SK-N-SH (cell line): ENCODE results near the gene CPEB1. TPM values are rescaled to one million over a fixed set of nuclear protein-coding genes. Genes with fewer than 3 reads are reported as not detected.

Experiments
- CTCF ChIA-PET: fragments of 300-600, 350-600 bp; formaldehyde crosslinking; extraction: SDS; loops from one replicate; lab custom pipeline; 2021; lab: Yijun Ruan, JAX
- POLR2A ChIA-PET: fragments of 350-600 bp; sonication (Branson Sonifier 250); formaldehyde crosslinking; extraction: SDS; loops from one replicate; lab custom pipeline; 2020; ENCODE audit warnings: antibody characterized with exemption, inconsistent platforms; lab: Yijun Ruan, JAX
- DNase-seq: peaks from one replicate; pipeline ENCODE4 v3.0.0; 2012
- H2AFZ ChIP-seq: fragments of 200-600 bp; sonication (generic); 2 replicates; pipeline ENCODE4 v1.8.1; 2016; ENCODE audit warnings: antibody characterized with exemption, mild to moderate bottlenecking, low read depth
- H3F3A ChIP-seq: fragments of 200-600 bp; sonication (generic); replicated peaks from 2 replicates; pipeline ENCODE3; 2016; ENCODE audit warnings: antibody characterized with exemption, mild to moderate bottlenecking; ENCODE audit not compliant: insufficient read depth
- H3K27ac ChIP-seq, 2 experiments: fragments of 200-500 bp in 1 of 2; fragments of 200-600 bp in 1 of 2; sonication (Bioruptor generic) in 1 of 2; sonication (generic), shearing (Covaris generic) in 1 of 2; 2 replicates each; pipeline versions ENCODE4 v1.5.1 to v1.6.1; 2014 to 2016; ENCODE audit warnings: low read depth in 2 of 2, inconsistent platforms in 1 of 2, low read length in 1 of 2, mild to moderate bottlenecking in 1 of 2, mixed read lengths in 1 of 2
- H3K27me3 ChIP-seq: fragments of 200-600 bp; sonication (generic), shearing (Covaris generic); 2 replicates; pipeline ENCODE4 v1.6.1; 2016; ENCODE audit warnings: mixed run types; ENCODE audit not compliant: insufficient read depth
- H3K36me3 ChIP-seq, 2 experiments: fragments of 200-500 bp in 1 of 2; fragments of 200-600 bp in 1 of 2; sonication (Bioruptor generic) in 1 of 2; sonication (generic) in 1 of 2; replicated peaks in 1 of 2; 2 replicates each; pipeline versions ENCODE3 to v1.5.1; 2014 to 2016; ENCODE audit warnings: low read length in 1 of 2, mild to moderate bottlenecking in 1 of 2; ENCODE audit not compliant: insufficient read depth in 2 of 2, control insufficient read depth in 1 of 2
- H3K4me1 ChIP-seq, 2 experiments: fragments of 200-500 bp in 1 of 2; fragments of 200-600 bp in 1 of 2; sonication (Bioruptor generic) in 1 of 2; sonication (generic), shearing (Covaris generic) in 1 of 2; 2 replicates each; pipeline versions ENCODE4 v1.5.1 to v1.6.1; 2014 to 2016; ENCODE audit warnings: low read depth in 1 of 2, low read length in 1 of 2, mixed run types in 1 of 2; ENCODE audit not compliant: insufficient read depth in 2 of 2, control insufficient read depth in 1 of 2
- H3K4me2 ChIP-seq: fragments of 200-600 bp; sonication (generic), shearing (Covaris generic); 2 replicates; pipeline ENCODE4 v1.6.1; 2017; ENCODE audit warnings: mixed run types
- H3K4me3 ChIP-seq, 2 experiments: fragments of 200-500 bp in 1 of 2; fragments of 200-600 bp in 1 of 2; sonication (Bioruptor generic) in 1 of 2; sonication (generic), shearing (Covaris generic) in 1 of 2; 2 replicates each; pipeline versions ENCODE4 v1.5.1 to v1.8.1; 2014 to 2016; ENCODE audit warnings: low read depth in 2 of 2, inconsistent platforms in 1 of 2, low read length in 1 of 2, mild to moderate bottlenecking in 1 of 2, mixed read lengths in 1 of 2, moderate library complexity in 1 of 2
- H3K79me2 ChIP-seq: fragments of 200-600 bp; sonication (generic); 2 replicates; pipeline ENCODE4 v1.8.1; 2017; ENCODE audit warnings: mild to moderate bottlenecking; ENCODE audit not compliant: insufficient read depth
- H3K9ac ChIP-seq: fragments of 200-600 bp; sonication (generic); 2 replicates; pipeline ENCODE4 v1.6.1; 2017; ENCODE audit warnings: mixed run types
- H3K9me2 ChIP-seq: fragments of 200-600 bp; sonication (generic); 2 replicates; pipeline ENCODE4 v1.6.1; 2017; ENCODE audit warnings: mixed run types
- H3K9me3 ChIP-seq: fragments of 200-600 bp; sonication (generic); 2 replicates; pipeline ENCODE4 v1.6.1; 2017; ENCODE audit warnings: mixed run types, mild to moderate bottlenecking, moderate library complexity
- H4K20me1 ChIP-seq: fragments of 200-600 bp; sonication (generic); 2 replicates; pipeline ENCODE4 v1.6.1; 2017; ENCODE audit warnings: mild to moderate bottlenecking, mixed run types; ENCODE audit not compliant: insufficient read depth
- CHD2 ChIP-seq: fragments of 150-350 bp; IDR thresholded peaks from 2 replicates; pipeline ENCODE4 v1.6.1; 2018; ENCODE audit warnings: low read length; ENCODE audit not compliant: partially characterized antibody
- ELF1 ChIP-seq: IDR thresholded peaks from 2 replicates; pipeline ENCODE4 v1.4.0; 2012
- EZH2phosphoT487 ChIP-seq: fragments of 200-600 bp; sonication (generic); IDR thresholded peaks from 2 replicates; pipeline ENCODE4 v1.6.1; 2017; ENCODE audit warnings: low read depth, mixed run types, mild to moderate bottlenecking, antibody characterized with exemption, moderate library complexity, borderline replicate concordance
- FOSL2 ChIP-seq: IDR thresholded peaks from 2 replicates; pipeline ENCODE4 v1.4.0; 2012; ENCODE audit warnings: low read depth, mild to moderate bottlenecking, moderate library complexity, borderline replicate concordance
- FOXJ3 ChIP-seq: sonication (generic); formaldehyde crosslinking; IDR thresholded peaks from 2 replicates; pipeline ENCODE4 v1.5.1; 2020; ENCODE audit warnings: mild to moderate bottlenecking, missing genetic modification reagents
- GATA2 ChIP-seq: sonication (generic); formaldehyde crosslinking; IDR thresholded peaks from 2 replicates; pipeline ENCODE4 v1.5.0; 2020; ENCODE audit warnings: mild to moderate bottlenecking, missing genetic modification reagents
- NRF1 ChIP-seq: IDR thresholded peaks from 2 replicates; pipeline ENCODE4 v1.6.1; 2012; ENCODE audit warnings: low read depth, mild to moderate bottlenecking, low read length
- RAD21 ChIP-seq: IDR thresholded peaks from 2 replicates; pipeline ENCODE4 v1.6.1; 2012; ENCODE audit warnings: mild to moderate bottlenecking, low read length
- RFX5 ChIP-seq: IDR thresholded peaks from 2 replicates; pipeline ENCODE4 v1.6.1; 2012; ENCODE audit warnings: mild to moderate bottlenecking, improper control_type of control experiment, low read length
- SMC3 ChIP-seq: IDR thresholded peaks from 2 replicates; pipeline ENCODE4 v1.6.1; 2012; ENCODE audit warnings: low read depth, low read length, improper control_type of control experiment
- TAF1 ChIP-seq: IDR thresholded peaks from 2 replicates; pipeline ENCODE4 v1.6.1; 2012; ENCODE audit warnings: low read depth, mild to moderate bottlenecking, low read length, moderate library complexity, borderline replicate concordance
- TCF12 ChIP-seq: IDR thresholded peaks from 2 replicates; pipeline ENCODE4 v1.4.0; 2012
- YY1 ChIP-seq: IDR thresholded peaks from 2 replicates; pipeline ENCODE4 v1.4.0; 2012; ENCODE audit warnings: low read depth, mild to moderate bottlenecking
- WGBS: methylation state at CpG from one replicate; pipeline ENCODE4 v1.1.6; 2017; ENCODE audit warnings: low lambda C conversion rate; 5-methylcytosine and 5-hydroxymethylcytosine counted together
- polyA plus RNA-seq, 3 experiments: library from polyadenylated mRNA; depleted of rRNA; stranded (reverse); fragments of >200 nt; gene quantifications; 2 replicates each; pipeline ENCODE4 v1.2.3, GENCODE V29; 2012
- TF ChIP-seq, protein P1 (sequence below): IDR thresholded peaks from 2 replicates; pipeline ENCODE4; 2012
- TF ChIP-seq, protein P2 (sequence below): IDR thresholded peaks from 2 replicates; pipeline ENCODE4 v1.4.0; 2012; ENCODE audit warnings: low read depth
- TF ChIP-seq, protein P3 (sequence below): fragments of 150-350 bp; IDR thresholded peaks from 2 replicates; pipeline ENCODE4 v1.6.1; 2016; ENCODE audit warnings: mild to moderate bottlenecking, low read depth, low read length
- TF ChIP-seq, protein P4 (sequence below): IDR thresholded peaks from 2 replicates; pipeline ENCODE4 v1.4.0; 2012; ENCODE audit warnings: low read depth, borderline replicate concordance

CPEB1 gene
- polyA plus RNA-seq, 1 of the 3 experiments (the other 2 are of a cell fraction), result 2.6 TPM

DNA sequence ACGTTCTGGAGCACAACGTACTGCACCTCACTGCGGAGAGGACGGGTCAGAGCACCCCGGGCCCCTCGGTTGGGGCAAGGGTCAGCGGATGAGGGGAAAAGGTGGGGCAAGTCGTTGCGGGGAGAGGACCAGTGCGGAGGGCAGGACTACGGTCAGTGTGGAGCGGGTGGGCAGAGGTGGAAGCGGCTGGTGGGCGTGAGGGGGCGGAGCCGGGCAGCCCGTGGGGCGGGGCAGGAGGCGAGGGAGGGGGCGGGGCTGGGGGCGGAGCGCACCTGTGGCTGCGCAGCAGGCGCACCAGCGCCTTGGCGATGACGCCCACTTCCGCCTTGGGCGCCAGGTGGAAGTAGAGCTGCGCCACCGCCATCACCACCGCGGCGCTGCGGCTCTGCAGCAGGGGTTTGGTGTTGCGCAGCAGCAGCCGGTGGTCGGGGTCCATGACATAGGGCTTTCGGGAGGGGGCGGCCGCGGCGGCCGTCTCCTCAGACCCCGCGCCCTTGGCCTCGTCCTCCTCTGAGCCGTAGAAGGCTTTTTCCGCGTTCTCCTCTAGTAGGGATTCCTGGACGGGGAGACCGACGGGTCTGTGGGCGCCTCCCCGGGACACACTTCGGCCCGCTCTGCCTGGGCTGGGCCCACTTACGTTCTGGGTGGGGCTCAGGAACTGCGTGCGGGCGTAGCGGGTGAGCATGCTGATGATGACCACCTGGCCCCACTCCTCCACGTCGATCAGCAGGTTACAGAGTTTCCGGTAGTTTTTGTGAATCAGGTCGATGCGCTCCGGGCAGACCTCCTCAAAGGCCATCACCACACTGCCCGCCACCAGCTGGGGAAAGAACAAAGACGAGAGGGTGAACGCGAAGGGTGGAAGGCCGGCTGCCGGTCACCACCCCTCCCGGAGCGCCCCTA, 33.3 kb upstream of the CPEB1 start:
- Histone ChIP-seq H3K4me3 (no peak overlapping the region), H3K4me1 (no peaks in the 10 kb centered on the region), H3F3A (no peaks in the 10 kb centered on the region), H3K79me2 (no peaks in the 10 kb centered on the region), H3K27me3 (no peaks in the 10 kb centered on the region), H4K20me1 (no peaks in the 10 kb centered on the region), H3K27ac (no peak overlapping the region), H3K9ac (no peak overlapping the region), H2AFZ (no peak overlapping the region), H3K9me3 (no peaks in the 10 kb centered on the region), H3K36me3 (no peaks in the 10 kb centered on the region), H3K4me2 (no peak overlapping the region), H3K9me2 (no peaks in the 10 kb centered on the region)
- peak; percentile 77 for DNase-seq
- 57% methylated on average over 27 of the region's 76 CpGs for WGBS
- TF ChIP-seq NRF1 (no peak), TCF12 (no peak), TAF1 (no peak), EZH2phosphoT487 (no peak), RAD21 (no peak), GATA2 (CRISPR knock-in tag) (no peak), FOXJ3 (CRISPR knock-in tag) (no peak), RFX5 (no peak), SMC3 (no peak), YY1 (no peak), CHD2 (no peak), FOSL2 (no peak), ELF1 (no peak)
- TF ChIP-seq, protein P1, sequence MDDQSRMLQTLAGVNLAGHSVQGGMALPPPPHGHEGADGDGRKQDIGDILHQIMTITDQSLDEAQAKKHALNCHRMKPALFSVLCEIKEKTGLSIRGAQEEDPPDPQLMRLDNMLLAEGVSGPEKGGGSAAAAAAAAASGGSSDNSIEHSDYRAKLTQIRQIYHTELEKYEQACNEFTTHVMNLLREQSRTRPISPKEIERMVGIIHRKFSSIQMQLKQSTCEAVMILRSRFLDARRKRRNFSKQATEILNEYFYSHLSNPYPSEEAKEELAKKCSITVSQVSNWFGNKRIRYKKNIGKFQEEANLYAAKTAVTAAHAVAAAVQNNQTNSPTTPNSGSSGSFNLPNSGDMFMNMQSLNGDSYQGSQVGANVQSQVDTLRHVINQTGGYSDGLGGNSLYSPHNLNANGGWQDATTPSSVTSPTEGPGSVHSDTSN, result no peak
- TF ChIP-seq, protein P2, sequence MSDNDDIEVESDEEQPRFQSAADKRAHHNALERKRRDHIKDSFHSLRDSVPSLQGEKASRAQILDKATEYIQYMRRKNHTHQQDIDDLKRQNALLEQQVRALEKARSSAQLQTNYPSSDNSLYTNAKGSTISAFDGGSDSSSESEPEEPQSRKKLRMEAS, result no peak
- TF ChIP-seq, protein P3, sequence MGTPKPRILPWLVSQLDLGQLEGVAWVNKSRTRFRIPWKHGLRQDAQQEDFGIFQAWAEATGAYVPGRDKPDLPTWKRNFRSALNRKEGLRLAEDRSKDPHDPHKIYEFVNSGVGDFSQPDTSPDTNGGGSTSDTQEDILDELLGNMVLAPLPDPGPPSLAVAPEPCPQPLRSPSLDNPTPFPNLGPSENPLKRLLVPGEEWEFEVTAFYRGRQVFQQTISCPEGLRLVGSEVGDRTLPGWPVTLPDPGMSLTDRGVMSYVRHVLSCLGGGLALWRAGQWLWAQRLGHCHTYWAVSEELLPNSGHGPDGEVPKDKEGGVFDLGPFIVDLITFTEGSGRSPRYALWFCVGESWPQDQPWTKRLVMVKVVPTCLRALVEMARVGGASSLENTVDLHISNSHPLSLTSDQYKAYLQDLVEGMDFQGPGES, result no peak
- TF ChIP-seq, protein P4, sequence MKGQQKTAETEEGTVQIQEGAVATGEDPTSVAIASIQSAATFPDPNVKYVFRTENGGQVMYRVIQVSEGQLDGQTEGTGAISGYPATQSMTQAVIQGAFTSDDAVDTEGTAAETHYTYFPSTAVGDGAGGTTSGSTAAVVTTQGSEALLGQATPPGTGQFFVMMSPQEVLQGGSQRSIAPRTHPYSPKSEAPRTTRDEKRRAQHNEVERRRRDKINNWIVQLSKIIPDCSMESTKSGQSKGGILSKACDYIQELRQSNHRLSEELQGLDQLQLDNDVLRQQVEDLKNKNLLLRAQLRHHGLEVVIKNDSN, result no peak
- CTCF ChIA-PET, result interaction anchor here (1.4 kb wide), 1 partner anchor 19 kb away, joined by 3 read pairs; no protein-coding TSS in a partner anchor
- POLR2A ChIA-PET, result interaction anchor here (1.6 kb wide), 1 partner anchor 16 kb away, joined by 4 read pairs; no protein-coding TSS in a partner anchor
